Brain microvascular endothelial cell (primary cell): ENCODE results near the gene P3R3URF.

Source experiments
- DNase-seq: peaks from one replicate; pipeline ENCODE4 v3.0.0-alpha.2; 2020
- H3K27ac ChIP-seq: fragments of 250-450 bp; sonication (Bioruptor Pico); 2 replicates; pipeline ENCODE4 v1.5.1; 2020; ENCODE audit warnings: mild to moderate bottlenecking, moderate library complexity
- H3K27me3 ChIP-seq: fragments of 250-450 bp; sonication (Bioruptor Pico); replicated peaks from 2 replicates; pipeline ENCODE4 v1.5.1; 2020; ENCODE audit warnings: mild to moderate bottlenecking
- H3K36me3 ChIP-seq: fragments of 250-450 bp; sonication (Bioruptor Pico); replicated peaks from 2 replicates; pipeline ENCODE4 v1.5.1; 2020; ENCODE audit warnings: mild to moderate bottlenecking
- H3K4me3 ChIP-seq: 2 replicates; pipeline ENCODE4 v1.5.1; 2011; ENCODE audit warnings: low read depth, mild to moderate bottlenecking, control low read depth, low read length, moderate library complexity
- in situ Hi-C: cut with HindIII; loops from 2 replicates; pipeline ENCODE4 v1.10.0; 2017; ENCODE audit warnings: low sequenced_read_pairs, low pct_ligation_motif_present
- TF ChIP-seq, protein P1 (sequence below): IDR thresholded peaks from 2 replicates; pipeline ENCODE4 v1.5.1; 2011; ENCODE audit warnings: low read depth, mild to moderate bottlenecking, moderate library complexity, low read length, control low read depth, inconsistent platforms; ENCODE audit errors: missing control alignments

P3R3URF gene

DNA sequence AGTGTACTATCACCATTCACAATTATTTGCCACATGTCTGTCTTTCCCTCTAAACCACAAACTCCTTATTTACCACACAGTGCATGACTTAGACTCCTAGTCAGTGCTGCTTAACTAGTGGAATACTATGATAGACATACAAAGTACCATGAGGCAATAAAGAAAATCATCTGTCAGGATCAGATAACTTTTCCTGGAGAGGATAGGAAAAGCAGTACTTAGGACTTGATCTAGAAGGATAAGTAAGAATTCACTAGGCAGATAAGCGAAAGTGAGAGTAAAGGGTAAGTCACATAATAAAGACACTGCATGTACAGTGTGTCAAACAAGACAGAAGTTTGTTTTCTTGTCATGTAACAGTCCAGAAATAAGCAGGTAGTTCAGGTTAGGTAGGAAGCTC lies 22.6 kb downstream of the P3R3URF start:
- Histone ChIP-seq H3K27me3 (no peaks in the 10 kb centered on the region), H3K36me3 (no peaks in the 10 kb centered on the region), H3K27ac (no peak overlapping the region), H3K4me3 (no peak overlapping the region)
- no peak for DNase-seq
- in situ Hi-C loops = no loop called here
- TF ChIP-seq, protein P1, sequence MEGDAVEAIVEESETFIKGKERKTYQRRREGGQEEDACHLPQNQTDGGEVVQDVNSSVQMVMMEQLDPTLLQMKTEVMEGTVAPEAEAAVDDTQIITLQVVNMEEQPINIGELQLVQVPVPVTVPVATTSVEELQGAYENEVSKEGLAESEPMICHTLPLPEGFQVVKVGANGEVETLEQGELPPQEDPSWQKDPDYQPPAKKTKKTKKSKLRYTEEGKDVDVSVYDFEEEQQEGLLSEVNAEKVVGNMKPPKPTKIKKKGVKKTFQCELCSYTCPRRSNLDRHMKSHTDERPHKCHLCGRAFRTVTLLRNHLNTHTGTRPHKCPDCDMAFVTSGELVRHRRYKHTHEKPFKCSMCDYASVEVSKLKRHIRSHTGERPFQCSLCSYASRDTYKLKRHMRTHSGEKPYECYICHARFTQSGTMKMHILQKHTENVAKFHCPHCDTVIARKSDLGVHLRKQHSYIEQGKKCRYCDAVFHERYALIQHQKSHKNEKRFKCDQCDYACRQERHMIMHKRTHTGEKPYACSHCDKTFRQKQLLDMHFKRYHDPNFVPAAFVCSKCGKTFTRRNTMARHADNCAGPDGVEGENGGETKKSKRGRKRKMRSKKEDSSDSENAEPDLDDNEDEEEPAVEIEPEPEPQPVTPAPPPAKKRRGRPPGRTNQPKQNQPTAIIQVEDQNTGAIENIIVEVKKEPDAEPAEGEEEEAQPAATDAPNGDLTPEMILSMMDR = no peak

DNA sequence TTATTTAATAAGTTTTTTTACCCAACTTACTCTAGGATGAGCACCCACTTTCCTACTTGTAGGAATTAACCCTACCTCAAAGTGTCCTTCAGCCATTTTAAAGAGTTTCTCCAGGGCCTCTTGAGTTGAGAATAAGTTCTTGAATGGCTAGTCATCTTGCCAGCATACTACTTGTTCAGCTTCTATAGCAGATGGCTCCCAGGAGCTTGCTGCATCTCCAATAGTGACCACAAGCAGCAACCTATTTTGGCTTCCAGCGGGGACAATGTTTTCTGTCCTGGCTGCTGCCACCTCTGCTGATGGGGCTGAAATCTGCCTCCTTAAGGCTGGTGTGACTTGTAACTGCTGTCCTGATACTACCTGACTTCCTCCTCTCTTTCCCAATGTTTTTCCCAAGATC lies 23.1 kb downstream of the P3R3URF start:
- H3K36me3 ChIP-seq = no peaks in the 10 kb centered on the region
- TF ChIP-seq, protein P1 = no peak
- H3K27me3 ChIP-seq = no peaks in the 10 kb centered on the region
- no peak overlapping the region for H3K4me3 ChIP-seq
- in situ Hi-C loops = no loop called here
- DNase-seq = no peak
- H3K27ac ChIP-seq = no peak overlapping the region

DNA sequence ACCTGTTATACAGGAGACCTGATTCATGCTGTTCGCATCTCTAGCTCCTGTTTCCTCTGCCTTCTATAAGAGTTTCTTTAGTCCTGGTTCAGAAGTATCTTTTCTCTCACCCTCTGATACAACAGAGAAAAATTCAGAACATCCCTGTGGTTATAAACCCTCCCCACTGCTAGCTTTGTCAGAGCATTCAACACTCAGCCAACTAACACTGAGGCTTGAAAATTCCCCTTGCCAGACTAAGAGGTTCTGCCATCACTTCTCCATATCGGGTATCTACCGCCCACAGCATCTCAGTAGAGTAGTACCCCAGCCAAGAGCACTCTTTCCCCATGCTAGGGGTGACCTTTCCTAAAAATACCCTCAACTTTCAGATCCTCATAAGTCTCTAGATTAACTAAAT lies 24.3 kb downstream of the P3R3URF start:
- in situ Hi-C loops = no loop called here
- Histone ChIP-seq H3K27ac (no peak overlapping the region), H3K4me3 (no peak overlapping the region), H3K27me3 (no peaks in the 10 kb centered on the region), H3K36me3 (no peaks in the 10 kb centered on the region)
- DNase-seq = peak; percentile 60
- TF ChIP-seq, protein P1 = no peak

DNA sequence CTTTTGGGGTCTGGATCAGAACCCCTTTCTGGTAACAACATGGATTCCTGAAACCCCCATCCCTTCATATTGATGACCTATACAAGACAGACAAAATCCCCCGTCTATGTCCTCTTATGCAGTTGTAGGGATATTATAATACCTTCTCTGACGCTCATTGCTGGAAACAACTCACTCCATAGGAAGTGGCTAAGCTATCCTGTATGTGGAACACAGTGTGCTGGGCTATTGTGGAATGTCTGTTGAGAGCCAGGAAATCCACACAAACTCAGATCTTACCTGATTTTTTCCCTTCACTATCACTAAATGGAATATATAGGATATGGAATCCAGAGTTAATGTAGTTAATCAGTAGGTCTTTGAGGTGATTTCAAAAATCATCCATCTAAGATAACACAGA lies 26.2 kb downstream of the P3R3URF start:
- peak; percentile 16 for DNase-seq
- Histone ChIP-seq H3K27me3 (no peaks in the 10 kb centered on the region), H3K27ac (no peak overlapping the region), H3K4me3 (no peak overlapping the region), H3K36me3 (no peaks in the 10 kb centered on the region)
- in situ Hi-C loops = no loop called here
- TF ChIP-seq, protein P1 = no peak

DNA sequence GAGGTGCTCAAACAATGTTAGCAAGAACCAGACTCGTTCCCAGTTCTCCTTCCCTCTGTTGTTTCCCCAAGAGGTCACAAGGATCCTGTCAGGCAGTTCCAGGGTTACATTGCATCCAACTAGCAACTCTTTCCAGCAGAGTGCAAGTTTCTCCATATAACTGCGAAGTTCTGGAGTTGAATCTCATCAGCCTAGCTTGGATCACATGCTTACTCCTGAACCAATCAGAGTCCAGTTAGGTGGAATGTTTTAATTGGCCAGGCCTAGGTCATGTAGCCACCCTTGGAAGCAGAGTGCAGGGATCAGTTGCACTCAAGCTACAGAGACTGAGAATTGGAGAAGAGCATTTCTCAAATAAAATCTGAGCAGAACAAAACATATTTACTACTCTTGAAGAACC lies 28.0 kb downstream of the P3R3URF start:
- H3K27ac ChIP-seq = no peak overlapping the region
- TF ChIP-seq, protein P1 = no peak
- in situ Hi-C loops = no loop called here
- no peaks in the 10 kb centered on the region for H3K27me3 ChIP-seq
- H3K36me3 ChIP-seq = no peaks in the 10 kb centered on the region
- H3K4me3 ChIP-seq = no peak overlapping the region
- no peak for DNase-seq

DNA sequence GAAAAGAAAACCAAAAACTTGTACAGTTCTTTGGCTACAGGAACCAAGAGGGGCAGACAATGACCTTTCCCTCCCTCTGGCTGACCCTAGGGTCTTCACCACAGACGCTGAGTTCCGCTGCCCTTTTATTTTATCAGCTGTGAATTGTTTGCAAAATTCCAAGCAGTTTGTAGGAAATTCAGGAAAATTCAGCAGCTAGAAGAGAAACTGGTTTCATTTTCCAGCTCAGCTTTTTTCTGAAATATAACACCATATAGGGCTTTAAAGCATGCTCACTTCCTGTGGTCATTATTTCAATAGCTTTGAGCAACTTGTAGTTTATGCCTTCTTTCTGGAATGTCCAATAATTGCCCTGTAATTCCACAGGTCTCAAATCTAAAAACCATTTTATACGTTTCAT lies 38.4 kb downstream of the P3R3URF start:
- in situ Hi-C loops = no loop called here
- peak; percentile 9 for DNase-seq
- no peaks in the 10 kb centered on the region for H3K36me3 ChIP-seq
- H3K27me3 ChIP-seq = no peaks in the 10 kb centered on the region
- H3K4me3 ChIP-seq = peak overlapping the region; percentile 44
- peak overlapping the region; percentile 47 for H3K27ac ChIP-seq
- TF ChIP-seq, protein P1 = no peak
